Stimulated activated CD8-positive, alpha-beta memory T cell treated with anti-CD3 and anti-CD28 coated beads, Interleukin-2, amount 100 ng/mL, for 48 hours (primary cell): ENCODE data around the gene FBXO9.

Experiments
- DNase-seq, 2 donors: peaks; one replicate each; pipeline ENCODE4 v3.0.0-alpha.2; 2020; ENCODE audit warnings: low read depth in 2 of 2

FBXO9 gene

GRCh38 chr6:53095270-53095669, 30.1 kb downstream of the FBXO9 start:
- DNase-seq: no peak

- no peak for DNase-seq
These were observed 30.5 kb downstream of the FBXO9 start for GRCh38 chr6:53095716-53096115.

GRCh38 chr6:53100561-53100960, 35.4 kb downstream of the FBXO9 start:
- no peak for DNase-seq

GRCh38 chr6:53101006-53101405, 35.8 kb downstream of the FBXO9 start:
- DNase-seq: no peak

- DNase-seq: no peak
These were observed 38.9 kb downstream of the FBXO9 start for GRCh38 chr6:53103993-53104675.

- DNase-seq: no peak
These were observed 39.7 kb downstream of the FBXO9 start for GRCh38 chr6:53104916-53105315.

- DNase-seq: no peak
These were observed 41.9 kb downstream of the FBXO9 start for GRCh38 chr6:53107091-53107490.

GRCh38 chr6:53109612-53110011, 44.4 kb downstream of the FBXO9 start:
- DNase-seq: no peak

- DNase-seq: no peak
These were observed 46.7 kb downstream of the FBXO9 start for GRCh38 chr6:53111865-53112264.

- DNase-seq: no peak
These were observed 47.2 kb downstream of the FBXO9 start for GRCh38 chr6:53112404-53112803.

GRCh38 chr6:53112871-53113270, 47.7 kb downstream of the FBXO9 start:
- DNase-seq: no peak

- DNase-seq: no peak
These were observed 48.5 kb downstream of the FBXO9 start for GRCh38 chr6:53113742-53114141.

GRCh38 chr6:53115113-53115512, 49.9 kb downstream of the FBXO9 start:
- no peak for DNase-seq

- DNase-seq: no peak
These were observed 50.5 kb downstream of the FBXO9 start for GRCh38 chr6:53115741-53116140.

GRCh38 chr6:53119349-53119748, 54.1 kb downstream of the FBXO9 start:
- DNase-seq: no peak

- DNase-seq: no peak
These were observed 54.7 kb downstream of the FBXO9 start for GRCh38 chr6:53119772-53120409.

GRCh38 chr6:53124131-53124800, 59.1 kb downstream of the FBXO9 start:
- DNase-seq: no peak

- no peak for DNase-seq
These were observed 60.1 kb downstream of the FBXO9 start for GRCh38 chr6:53125276-53125675.

GRCh38 chr6:53128842-53129241, 63.6 kb downstream of the FBXO9 start:
- DNase-seq: no peak

GRCh38 chr6:53130569-53131290, 65.5 kb downstream of the FBXO9 start:
- no peak for DNase-seq

- no peak for DNase-seq
These were observed 68.8 kb downstream of the FBXO9 start for GRCh38 chr6:53133961-53134360.

GRCh38 chr6:53134601-53135235, 69.5 kb downstream of the FBXO9 start:
- DNase-seq: no peak
